Omental fat pad (tissue), 4 donors: ENCODE data around the gene DAGLA. TPM values are rescaled to one million over a fixed set of nuclear protein-coding genes. Genes with fewer than 3 reads are reported as not detected.

ENCODE experiments used
- ATAC-seq: fragments of 150-250 bp; one replicate; pipeline ENCODE4 v1.9.1; 2016; ENCODE audit warnings: mild to moderate bottlenecking, moderate library complexity; ENCODE audit not compliant: low FRiP score
- DNase-seq: peaks from one replicate; pipeline ENCODE4 v3.0.0-alpha.2; 2019; ENCODE audit warnings: low spot score
- CTCF ChIP-seq, 3 donors: fragments of 450-650 bp; IDR thresholded peaks; one replicate each; pipeline ENCODE4 v1.5.1; 2016 to 2017; ENCODE audit warnings: antibody characterized with exemption in 3 of 3, mild to moderate bottlenecking in 3 of 3, moderate library complexity in 2 of 3
- total RNA-seq, 4 donors: library from RNA; depleted of rRNA; stranded (reverse); fragments of >200 nt; gene quantifications; one replicate each; pipeline ENCODE4 v1.1.0, GENCODE V29; 2016

DAGLA gene
- total RNA-seq, 4 donors from 2014 or later, result 1.4 to 4.6 (median 2.8) TPM

GRCh38 chr11:61750631-61751273, 70.6 kb downstream of the DAGLA start:
- no peak for ATAC-seq
- DNase-seq, result no peak
- no peak for TF ChIP-seq CTCF (IDR thresholded peaks at IDR 0.05)

- no peak for TF ChIP-seq CTCF (IDR thresholded peaks at IDR 0.05)
- no peak for DNase-seq
These were observed 71.2 kb downstream of the DAGLA start for GRCh38 chr11:61751384-61751783.

GRCh38 chr11:61752117-61752924, 72.1 kb downstream of the DAGLA start, which contains the start of gene MYRF:
TSS of gene MYRF (plus strand) at chr11:61752636. CDS start at chr11:61752745, 109 bp downstream.
- TF ChIP-seq CTCF (IDR thresholded peaks at IDR 0.05), result peak in 1 of 3 donors; percentile 11
- ATAC-seq (peak; percentile 71), DNase-seq (no peak)

More at GRCh38 chr11:61751384-61751783, 71.2 kb downstream of the DAGLA start:
- no peak for ATAC-seq

- DNase-seq, result no peak
- no peak for ATAC-seq
- TF ChIP-seq CTCF (IDR thresholded peaks at IDR 0.05), result no peak
These were observed 72.8 kb downstream of the DAGLA start for GRCh38 chr11:61752925-61753521.

- ATAC-seq, result no peak
- DNase-seq, result no peak
- TF ChIP-seq CTCF (IDR thresholded peaks at IDR 0.05), result no peak
These were observed 73.5 kb downstream of the DAGLA start for GRCh38 chr11:61753672-61754071.

GRCh38 chr11:61754534-61755482, 74.6 kb downstream of the DAGLA start:
- TF ChIP-seq CTCF (IDR thresholded peaks at IDR 0.05), result no peak
- DNase-seq (no peak), ATAC-seq (peak; percentile 37)
